CD4-positive, alpha-beta T cell treated with Interferon gamma for 1 hour (primary cell): ENCODE results near the gene SAP25.
"Not testable (repeated sequence)": the region's sequence is repeated elsewhere in the genome, so short reads cannot be mapped to it uniquely, and the experiment has no call there.

Source experiments
- DNase-seq: peaks from one replicate; pipeline ENCODE4 v3.0.0-alpha.2; 2020

Gene SAP25

DNA sequence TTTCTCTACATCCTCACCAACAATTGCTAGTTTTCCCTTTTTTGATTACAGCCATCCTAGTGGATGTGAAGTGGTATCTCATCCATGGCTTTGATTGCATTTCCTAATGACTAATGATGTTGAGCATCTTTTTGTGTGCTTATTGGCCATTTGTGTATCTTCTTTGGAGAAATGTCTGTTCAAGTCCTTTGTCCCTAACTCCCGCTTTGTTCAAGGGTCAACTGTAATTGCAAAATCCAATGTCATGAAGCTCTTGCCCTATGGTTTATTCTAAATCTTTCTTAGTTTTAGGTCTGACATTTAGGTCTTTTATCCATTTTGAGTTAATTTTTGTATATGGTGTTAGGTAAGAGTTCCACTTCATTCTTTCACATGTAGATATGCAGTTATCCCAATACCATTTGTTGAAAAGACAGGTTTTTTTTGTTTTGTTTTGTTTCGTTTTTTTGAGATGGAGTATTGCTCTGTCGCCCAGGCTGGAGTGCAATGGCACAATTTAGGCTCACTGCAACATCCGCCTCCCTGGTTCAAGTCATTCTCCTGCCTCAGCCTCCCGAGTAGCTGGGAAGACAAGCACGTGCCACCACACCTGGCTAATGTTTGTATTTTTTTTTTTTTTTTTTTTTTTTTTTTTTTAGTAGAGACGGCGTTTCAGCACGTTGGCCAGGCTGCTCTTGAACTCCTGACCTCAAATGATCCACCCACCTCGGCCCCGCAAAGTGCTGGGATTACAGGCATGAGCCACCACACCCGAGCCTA is 45.4 kb downstream of the SAP25 start:
- DNase-seq: not testable (repeated sequence)

DNA sequence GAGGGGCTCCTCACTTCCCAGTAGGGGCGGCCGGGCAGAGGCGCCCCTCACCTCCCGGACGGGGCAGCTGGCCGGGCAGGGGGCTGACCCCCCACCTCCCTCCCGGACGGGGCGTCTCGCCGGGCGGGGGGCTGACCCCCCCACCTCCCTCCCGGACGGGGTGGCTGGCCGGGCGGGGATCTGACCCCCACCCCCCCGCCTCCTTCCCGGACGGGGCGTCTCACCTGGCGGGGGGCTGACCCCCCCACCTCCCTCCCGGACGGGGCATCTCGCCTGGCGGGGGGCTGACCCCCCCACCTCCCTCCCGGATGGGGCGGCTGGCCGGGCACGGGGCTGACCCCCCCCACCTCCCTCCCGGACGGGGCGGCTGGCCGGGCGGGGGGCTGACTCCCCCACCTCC is 50.5 kb downstream of the SAP25 start:
- DNase-seq: not testable (repeated sequence)
